Stimulated activated CD8-positive, alpha-beta memory T cell treated with anti-CD3 and anti-CD28 coated beads, Interleukin-2, amount 100 ng/mL, for 1 hour (primary cell): Measurements from ENCODE around the gene CRACR2A.

Source experiments
- DNase-seq, 2 donors: peaks; one replicate each; pipeline ENCODE4 v3.0.0-alpha.2; 2020; ENCODE audit warnings: low read depth in 2 of 2

The CRACR2A gene

GRCh38 chr12:3684449-3685051, 68.4 kb downstream of the CRACR2A start:
- DNase-seq: no peak

GRCh38 chr12:3683670-3684069, 69.2 kb downstream of the CRACR2A start:
- DNase-seq: no peak

- no peak for DNase-seq
Observed at GRCh38 chr12:3681595-3682061, 71.3 kb downstream of the CRACR2A start.

- DNase-seq: no peak
Observed at GRCh38 chr12:3680919-3681594, 71.9 kb downstream of the CRACR2A start.

- no peak for DNase-seq
Observed at GRCh38 chr12:3679831-3680230, 73.1 kb downstream of the CRACR2A start.

- DNase-seq: no peak
Observed at GRCh38 chr12:3677609-3678008, 75.3 kb downstream of the CRACR2A start.

- no peak for DNase-seq
Observed at GRCh38 chr12:3673981-3674708, 78.8 kb downstream of the CRACR2A start.

GRCh38 chr12:3672113-3672509, 80.8 kb downstream of the CRACR2A start:
- no peak for DNase-seq

GRCh38 chr12:3671330-3672112, 81.4 kb downstream of the CRACR2A start:
- DNase-seq: no peak

GRCh38 chr12:3670083-3670620, 82.8 kb downstream of the CRACR2A start:
- DNase-seq: no peak

GRCh38 chr12:3669594-3669993, 83.3 kb downstream of the CRACR2A start:
- no peak for DNase-seq

- DNase-seq: no peak
Observed at GRCh38 chr12:3668479-3669165, 84.3 kb downstream of the CRACR2A start.

GRCh38 chr12:3667485-3667884, 85.4 kb downstream of the CRACR2A start:
- DNase-seq: no peak

- no peak for DNase-seq
Observed at GRCh38 chr12:3666441-3666840, 86.5 kb downstream of the CRACR2A start.

- no peak for DNase-seq
Observed at GRCh38 chr12:3662521-3662921, 90.4 kb downstream of the CRACR2A start.

GRCh38 chr12:3661028-3661427, 91.9 kb downstream of the CRACR2A start:
- DNase-seq: no peak

- no peak for DNase-seq
Observed at GRCh38 chr12:3658327-3659163, 94.4 kb downstream of the CRACR2A start.

GRCh38 chr12:3656946-3657622, 95.8 kb downstream of the CRACR2A start:
- no peak for DNase-seq

- DNase-seq: no peak
Observed at GRCh38 chr12:3655328-3655900, 97.5 kb downstream of the CRACR2A start.
